Daoy (cell line): ENCODE results near the gene PGAP6. TPM values are rescaled to one million over a fixed set of nuclear protein-coding genes. Genes with fewer than 3 reads are reported as not detected.
"Not testable (repeated sequence)": the region's sequence is repeated elsewhere in the genome, so short reads cannot be mapped to it uniquely, and the experiment has no call there.

Experiments used
- DNase-seq: peaks from one replicate; pipeline ENCODE4 v3.0.0-alpha.2; 2015; ENCODE audit warnings: low read depth
- total RNA-seq: library from RNA; depleted of rRNA; stranded (reverse); fragments of >200 nt; shearing (Covaris generic); gene quantifications from 2 replicates; pipeline ENCODE4 v1.2.3, GENCODE V29; 2014

PGAP6 gene
- total RNA-seq, 1 experiment from 2014 or later: 22.1 TPM

DNA sequence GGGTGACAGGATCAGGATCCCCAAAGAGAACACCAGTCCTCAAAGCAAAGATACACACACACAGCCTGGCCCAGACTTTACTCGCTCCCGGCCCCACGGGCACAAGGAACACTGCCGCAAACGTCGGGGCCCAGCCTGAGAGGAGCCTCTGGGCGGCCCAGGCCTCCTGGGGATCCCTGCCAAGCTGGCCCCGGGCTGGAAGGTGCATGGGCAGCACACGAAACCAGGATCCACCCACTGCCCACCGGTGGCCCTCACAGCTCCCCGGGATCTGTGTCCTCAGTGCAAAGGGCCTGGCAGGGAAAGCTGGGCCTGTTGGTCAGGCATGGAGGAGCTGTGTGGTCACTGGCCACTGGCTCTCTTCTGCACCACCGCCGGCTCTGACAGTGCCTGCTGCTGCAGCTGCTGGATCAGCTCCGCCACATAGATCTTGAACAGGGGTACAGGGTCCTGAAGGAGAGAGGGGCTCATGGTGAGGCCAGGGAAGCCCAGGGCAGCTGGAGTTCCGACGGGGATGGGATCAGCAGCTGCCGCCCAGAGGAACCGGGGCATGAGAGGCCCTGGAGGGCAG lies 14.4 kb downstream of the PGAP6 start:
- no peak for DNase-seq

DNA sequence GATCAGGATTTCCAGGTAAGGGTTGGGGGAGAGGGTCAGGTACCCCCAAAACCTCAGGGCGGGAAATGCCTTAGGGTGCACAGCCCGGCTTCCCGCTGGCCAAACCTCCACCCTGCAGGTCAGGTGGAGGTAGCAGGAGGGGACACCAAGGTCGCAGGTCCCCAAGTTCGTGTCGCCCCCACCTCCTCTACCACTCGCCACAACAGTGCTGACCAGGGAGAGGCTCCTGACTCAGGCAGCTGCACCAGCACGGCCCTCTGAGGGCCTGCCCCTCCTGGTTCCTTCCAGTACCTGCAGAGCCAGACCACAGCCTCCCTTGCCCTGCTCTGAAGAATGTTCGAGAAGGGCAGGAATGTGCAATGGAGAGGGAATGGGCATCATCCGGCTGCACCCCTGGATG lies 15.3 kb downstream of the PGAP6 start:
- no peak for DNase-seq

DNA sequence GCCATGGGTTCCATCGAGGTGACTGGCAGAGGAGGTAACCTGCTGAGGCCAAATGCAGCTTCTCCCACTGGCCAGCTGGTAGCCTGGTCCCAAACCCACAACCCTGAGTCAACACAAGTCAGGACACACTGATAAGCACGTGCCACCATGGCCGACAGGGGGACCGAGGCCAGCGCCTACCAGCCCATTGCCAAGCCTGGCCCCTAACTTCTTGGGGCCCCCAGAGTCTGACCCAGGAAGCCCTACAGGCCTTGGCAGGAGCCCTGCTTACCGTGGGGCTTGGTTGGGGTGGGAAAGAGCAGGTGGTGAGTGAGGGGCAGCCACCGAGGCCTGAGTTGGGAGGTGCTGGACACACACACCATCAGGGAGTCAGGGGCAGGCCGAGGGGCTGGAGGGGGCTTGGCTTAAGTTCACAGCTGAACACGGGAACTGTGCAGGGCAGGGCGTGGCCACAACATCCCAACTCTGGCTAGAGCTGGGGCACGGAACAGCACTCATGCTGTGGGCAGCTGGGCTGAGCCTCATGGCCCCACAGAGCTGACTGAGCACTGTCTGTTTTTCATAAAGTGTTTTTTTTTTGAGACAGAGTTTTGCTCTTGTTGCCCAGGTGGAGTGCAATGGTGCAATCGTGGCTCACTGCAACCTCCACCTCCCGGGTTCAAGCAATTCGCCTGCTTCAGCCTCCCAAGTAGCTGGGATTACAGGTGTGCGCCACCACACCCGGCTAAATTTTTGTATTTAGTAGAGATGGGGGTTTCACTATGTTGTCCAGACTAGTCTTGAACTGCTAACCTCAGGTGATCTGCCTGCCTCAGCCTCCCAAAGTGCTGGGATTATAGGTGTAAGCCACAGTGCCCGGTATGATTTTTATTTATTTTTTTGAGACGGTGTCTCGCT lies 16.9 kb downstream of the PGAP6 start:
- DNase-seq: no peak

DNA sequence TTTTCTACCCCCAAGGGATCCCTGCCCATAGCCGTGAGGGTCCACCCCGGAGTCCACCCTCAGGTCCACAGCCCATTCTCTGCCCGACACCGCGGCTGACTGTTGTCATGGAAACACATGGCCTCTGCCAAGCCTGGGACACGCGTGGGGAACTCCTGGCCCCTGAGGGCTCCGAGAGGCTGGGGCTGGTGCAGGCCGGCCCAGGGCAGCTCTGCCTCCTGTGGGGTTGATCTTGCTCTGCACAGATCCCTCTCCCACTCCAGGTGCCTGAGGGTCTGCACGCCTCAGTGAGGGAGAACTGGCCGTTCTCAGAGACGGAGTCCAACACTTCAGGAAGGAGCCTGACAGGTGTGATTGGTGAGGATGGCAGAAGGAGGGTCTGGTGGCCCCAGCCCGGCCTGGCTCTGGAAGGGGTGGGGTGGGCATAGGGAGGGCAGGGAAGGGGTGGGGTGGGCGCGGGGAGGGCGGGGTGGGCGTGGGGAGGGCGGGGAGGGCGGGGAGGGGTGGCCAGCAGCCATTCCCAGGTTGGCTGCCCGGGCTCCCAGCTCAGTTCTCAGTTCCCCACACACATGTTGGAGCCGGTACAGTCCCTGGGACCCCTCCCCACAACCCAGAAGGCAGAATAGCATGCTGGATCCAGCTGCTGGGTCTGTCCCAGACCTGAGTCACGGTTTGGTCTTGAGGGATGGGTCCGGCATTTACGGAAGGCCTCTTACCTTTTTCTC lies 17.9 kb downstream of the PGAP6 start:
- no peak for DNase-seq

DNA sequence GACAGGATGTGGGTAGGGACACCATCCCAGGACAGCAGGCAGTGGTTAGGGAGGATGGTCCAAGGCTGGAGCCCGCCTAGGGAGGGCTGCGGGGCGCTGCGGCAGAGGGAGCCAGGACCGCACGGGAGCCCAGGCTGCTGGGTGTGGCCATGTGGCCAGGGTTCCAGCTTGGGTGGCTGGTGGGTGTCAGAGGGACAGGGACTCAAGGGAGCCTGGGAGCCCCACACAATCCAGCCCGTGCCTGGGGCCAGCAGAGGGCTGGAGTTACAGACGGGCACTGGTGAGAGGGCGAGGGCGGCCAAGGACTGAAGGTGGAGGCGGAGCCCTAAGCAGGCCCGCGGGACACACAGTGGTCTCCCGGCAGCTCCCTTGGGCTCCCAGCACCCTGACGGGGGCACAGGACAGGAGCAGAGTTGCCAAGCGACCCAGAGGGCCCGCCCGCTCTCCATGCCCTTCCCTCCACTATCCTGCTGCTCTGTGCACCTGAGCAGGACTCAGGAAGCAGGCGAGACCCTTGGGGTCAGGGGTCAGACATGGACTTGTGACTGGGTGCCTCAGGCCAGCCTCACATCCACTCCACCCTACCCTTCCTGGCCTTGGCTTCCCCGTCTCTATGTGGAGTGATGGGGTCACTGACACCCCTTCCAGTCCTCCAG lies 18.5 kb downstream of the PGAP6 start:
- DNase-seq: no peak

DNA sequence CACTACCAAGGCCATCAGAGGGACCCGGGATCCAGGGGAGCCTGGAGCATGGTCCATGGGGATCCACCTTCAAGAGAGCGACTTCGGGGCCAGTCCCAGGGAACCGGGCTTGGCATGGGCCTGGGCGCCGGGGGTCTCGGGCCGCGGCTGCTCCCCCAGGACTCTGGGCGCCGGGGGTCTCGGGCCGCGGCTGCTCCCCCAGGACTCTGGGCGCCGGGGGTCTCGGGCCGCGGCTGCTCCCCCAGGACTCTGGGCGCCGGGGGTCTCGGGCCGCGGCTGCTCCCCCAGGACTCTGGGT lies 19.1 kb downstream of the PGAP6 start:
- not testable (repeated sequence) for DNase-seq

DNA sequence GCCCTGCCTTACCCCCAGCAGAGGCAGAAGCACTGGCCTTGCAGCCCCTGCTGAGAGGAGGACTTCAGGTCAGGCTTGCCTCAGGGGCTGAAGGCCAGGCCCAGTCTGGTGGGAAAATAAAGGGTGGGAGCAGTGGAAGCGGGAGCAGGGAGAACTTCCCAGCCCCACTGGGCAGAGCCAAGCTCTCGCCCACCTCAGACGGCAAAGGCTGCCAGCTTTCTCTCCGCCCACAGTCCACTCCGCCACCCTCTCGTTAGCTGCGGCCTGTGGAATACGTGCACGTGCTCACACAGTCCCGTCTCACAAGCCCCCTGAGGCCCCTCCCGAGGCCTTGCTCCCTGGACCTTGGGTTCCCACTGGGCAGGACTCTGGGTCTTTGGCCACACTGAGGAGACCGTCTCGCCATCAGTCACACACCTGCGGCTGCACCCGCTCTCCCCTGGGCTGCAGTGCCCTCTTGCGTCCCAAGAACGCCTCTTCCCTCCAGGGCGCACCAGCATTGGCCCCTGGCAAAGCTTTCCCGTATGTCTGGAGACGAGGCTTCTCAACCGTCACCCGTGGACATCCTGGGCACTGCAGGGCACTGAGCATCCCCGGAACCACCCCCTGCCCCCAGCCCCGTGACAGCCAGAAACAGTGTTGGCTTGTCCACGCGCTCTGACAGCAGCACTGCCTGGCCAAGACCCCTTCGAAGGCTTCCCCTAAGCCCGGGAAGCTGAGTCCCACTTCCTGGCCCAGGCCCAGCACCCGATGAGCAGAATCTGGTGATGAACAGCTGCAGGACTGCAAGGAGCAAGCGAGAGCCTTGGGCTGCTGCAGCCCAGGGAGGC lies 19.7 kb downstream of the PGAP6 start:
- peak; percentile 86 for DNase-seq

DNA sequence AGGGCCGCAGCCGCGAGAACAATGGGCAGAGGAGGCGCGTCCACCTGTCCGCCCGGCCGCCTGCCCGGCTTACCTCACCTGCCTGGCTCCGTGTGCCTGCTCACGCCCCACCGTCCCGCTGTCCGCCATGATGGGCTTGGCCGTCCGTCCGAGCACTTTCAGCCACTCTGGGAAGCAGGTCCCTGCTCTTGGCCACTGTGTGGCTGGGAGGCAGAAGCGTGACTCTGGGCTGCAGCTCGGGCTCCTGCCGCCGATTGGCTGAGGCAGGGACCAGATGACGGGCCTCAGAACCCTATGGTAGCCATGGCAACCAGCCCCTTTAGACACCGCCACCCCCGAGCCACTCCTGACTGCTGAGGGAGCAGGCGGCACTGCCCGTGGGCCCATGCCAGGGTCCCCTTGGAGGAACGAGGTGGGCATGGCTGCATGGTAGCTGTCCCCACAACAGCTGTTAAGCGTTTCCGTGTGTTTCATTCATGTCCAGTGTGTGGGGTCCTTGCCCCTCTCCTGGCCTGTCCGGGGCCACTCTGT lies 20.4 kb downstream of the PGAP6 start:
- DNase-seq: no peak

DNA sequence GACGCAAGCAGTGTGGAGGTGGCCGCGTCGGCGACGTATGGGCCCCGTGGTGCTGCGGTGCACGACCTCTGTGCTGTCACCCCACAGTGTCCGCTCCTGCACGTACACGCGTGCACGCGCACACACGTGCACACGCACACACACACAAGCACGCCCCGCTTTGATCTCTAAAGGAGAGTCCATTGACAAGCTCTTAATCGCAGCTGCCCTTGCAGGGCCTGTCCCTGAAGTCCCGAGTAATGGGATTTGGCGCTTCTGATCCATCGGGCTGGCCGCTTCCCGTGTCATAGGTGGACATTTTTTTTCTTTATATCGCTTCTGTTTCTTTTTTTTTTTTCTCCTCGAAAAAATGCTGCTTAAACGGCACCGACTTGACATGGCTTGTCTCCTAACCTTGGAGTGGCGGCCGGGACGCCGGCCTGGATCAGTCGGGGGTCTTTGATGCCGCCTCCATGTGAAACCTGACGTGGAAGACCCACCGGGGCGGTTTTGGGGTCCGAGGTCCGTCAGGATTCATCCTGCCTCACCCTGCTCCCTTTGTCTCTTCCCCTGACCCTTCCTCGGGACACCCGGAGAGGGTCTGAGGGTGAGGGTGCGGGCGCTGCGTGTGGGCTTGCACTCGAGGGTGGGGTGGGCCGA lies 21.0 kb downstream of the PGAP6 start:
- no peak for DNase-seq

DNA sequence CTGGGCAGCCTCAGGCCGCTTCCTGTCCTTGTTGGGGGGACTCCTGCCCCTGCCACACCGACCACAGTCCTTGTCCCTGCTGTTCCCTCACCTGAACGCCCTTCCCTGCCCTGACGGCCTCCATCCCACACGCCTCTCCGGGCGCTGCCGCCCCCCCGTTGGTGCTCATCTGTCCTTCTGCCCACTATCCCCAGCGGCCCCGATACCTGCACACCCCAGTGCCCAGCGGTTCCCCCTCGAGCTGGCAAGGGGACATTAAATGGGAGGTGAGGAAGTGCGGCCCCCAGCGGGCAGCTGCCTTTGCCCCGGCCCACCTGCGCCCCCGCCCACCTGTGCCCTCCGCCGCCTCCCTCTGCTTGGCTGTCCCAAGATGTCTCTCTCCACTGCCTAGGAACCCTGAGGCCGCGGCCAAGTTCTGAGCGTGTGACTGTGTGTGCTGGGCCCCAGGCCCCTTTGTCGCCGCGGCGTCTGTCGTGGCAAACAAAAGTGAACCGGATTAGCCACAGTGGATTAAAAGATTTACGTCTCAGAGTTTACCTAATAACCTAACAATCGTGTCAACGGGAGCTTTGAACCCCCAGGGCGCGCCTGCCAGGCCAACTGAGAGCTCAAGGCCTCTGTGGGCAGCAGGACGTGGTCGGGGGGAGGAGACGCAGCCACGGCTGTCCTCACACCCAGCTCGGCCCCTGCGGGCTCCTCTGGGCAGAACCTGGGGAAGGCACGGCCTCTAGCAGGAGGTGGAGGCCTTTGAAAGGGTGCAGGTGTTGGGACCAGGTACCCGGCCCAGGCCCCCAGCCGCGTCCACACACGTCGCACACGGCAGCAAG lies 21.7 kb downstream of the PGAP6 start:
- no peak for DNase-seq

DNA sequence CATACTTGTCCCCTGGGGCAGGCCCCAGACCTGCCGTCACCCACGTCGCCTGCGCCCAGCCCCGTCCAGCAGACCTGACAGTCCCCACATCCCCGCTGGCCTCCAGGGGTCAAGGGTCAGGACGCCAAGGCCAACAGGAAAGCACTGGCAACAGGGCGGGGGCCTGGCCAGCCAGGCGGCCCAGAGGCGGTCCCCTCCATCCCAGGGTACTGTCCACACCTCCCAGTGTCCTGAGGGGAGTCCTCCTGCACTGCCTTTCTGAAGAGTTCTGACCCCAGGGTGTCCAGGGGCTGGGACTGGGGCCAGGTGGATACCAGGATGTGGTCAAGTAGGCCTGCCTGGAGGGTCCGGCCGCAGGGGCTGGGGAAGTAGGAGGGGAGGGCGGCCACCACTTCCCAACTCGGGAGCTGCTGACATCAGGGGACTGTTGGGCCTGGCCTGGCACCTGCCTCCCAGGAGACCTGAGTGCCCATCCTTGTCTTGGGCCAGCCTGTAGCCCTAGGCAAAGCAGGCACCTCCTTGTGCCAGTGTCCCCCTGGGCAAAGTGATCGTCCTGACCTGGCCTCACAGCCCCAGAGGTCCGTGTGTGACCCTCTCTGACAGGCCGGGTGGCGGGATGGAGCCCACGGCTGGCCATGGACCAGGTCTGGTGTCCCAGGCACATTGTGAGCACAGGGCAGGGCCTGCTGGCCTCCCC lies 22.6 kb downstream of the PGAP6 start:
- no peak for DNase-seq

DNA sequence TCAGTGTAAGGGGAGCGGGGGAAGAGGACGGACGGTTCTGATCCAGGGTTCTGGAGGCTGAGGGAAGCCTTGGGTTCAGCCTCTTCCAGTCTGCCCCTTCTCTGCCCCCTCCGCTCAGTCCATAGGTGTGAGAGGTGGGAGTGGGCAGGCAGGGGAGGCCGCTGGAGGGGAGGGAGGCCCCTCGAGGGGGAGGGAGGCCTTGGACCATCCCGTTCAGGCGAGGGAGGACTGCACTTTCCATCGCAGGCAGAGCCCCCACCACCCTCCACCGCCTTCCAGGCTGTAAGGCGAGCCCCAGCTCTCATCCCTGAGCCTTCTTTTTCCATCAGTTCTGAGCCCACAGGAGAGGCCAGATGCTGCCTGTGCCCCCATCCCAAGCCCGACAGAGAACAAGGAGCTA lies 25.0 kb downstream of the PGAP6 start:
- DNase-seq: no peak

DNA sequence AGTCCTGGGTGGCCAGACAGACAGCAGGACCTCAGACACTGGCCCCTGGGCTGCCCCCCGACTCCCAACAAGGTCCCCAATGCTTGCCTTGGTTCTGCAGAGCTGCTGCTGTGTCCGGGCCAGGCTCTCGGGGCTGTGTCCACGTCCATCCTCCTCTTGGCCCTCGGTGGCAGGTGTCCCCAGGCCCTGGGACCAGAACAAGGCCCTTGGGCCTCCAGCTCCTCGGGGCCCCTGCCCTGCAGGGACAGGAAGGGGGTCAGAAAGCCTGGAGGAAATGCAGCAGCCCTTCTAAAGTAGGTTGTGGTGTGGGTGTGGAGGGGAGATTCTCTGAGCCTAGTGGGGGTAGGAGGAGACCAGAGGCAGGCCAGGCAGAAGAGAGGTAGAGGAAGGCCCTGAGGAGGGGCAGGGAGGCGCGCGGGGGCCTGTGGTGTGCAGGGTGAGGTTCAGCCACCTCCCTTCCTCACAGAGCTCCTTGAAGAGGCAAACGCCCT lies 26.8 kb downstream of the PGAP6 start:
- no peak for DNase-seq

DNA sequence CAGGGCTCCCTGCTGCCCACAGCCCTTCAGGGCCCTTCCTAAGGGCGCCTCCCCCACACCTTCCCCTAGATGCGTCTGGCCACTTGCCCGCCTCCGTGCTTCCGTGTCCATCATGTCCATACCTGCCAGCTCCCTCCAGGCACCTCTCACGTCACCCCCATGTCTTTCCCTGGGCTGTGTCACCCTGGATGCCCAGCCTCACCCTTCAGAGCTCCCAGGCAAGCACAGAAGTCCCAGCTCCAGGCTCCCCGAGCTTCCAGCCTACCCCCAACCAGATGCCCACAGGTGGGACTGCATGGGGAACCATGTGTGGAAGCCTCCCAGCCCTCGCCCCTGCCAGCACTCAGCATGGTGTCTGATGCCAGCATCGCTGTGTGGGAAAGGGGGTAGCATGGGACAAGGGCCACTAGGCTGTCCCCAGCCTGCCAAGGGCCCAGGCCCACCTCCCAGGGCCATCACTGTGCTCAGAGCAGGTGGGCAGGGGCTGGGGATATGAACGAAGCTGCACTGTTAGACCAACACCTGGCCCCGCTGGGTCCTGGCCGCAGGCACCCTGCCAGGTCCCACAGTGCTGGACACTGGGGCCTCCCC lies 27.4 kb downstream of the PGAP6 start:
- no peak for DNase-seq

DNA sequence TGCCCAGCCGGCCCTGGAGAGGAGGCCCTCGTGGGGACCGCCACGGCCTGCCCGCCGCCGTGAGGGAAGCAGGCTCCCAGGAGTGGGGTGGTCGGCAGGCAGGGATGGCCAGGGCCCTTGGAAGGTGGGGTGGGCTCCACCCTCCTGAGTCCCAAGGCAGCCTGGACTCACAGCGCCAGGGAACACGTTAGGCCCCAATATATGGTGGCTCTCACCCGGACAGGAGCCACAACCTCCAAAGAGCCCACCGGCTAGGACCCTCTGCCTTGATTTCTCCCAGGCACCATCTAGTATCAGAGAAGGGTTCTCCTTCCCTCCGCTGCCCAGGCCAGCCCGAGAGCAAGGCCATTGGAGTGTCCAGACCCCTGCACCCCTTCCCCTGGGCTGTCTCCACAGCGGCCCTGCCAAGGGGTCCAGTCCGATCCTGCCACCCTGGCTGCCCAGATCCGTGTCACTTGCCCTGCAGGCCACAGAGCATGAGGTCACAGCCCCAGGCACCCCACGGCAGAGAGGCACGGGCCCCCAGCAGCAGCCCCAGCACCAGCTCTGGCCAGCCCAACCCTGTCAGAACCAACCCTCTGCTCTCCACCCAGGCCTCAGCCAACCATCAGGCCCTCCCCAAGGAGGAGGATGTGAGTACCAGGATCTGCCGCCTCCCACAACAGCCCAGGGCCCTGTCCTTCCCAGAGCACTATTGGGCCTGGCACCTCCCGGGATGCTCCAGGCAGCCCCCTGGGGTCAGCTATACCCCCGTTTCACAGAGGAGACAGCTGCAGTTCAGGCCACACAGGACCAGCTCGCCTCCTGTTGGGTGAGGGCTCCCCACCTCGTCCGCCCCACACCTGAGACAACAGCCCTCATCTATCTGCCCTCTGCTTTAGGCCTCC lies 28.1 kb downstream of the PGAP6 start:
- no peak for DNase-seq

DNA sequence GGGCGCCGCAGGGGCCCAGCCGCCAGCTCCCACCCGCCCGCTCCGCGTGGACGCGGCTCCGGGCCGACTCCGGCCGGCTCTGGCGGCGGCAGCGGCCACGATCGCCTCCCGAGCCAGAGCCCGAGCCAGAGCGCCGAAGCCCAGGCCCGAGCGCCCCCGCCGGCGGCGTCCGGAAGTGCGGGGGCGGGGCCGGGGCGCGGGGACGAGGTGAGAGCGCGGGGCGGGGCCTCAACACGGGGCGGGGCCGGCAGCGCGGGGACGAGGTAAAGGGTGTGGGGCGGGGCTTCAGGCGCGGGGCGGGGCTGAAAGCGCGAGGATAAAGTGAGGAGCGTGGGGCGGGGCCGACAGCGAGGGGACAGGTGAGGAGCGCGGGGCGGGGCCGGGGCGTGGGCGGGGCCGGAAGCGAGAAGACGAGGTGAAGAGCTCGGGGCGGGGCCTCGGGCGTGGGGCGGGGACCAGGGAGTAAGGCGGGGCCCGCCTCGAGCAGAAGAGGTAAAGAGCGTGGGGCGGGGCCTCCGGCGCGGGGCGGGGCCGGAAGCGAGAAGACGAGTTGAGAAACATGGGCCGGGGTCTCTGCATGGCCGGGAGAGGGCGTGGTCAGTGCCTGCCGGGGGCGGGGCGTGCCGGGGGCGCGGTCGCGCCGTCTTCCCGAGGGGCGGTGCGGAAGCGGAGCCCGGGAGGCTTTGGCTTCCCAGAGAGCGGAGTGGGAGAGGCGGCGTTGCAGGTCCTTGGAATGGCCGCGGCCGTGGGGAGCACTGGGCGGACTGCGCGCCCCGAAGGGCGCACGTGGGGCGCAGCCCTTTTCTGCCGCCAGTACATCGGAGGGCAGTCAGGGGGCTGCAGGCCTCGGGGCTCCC lies 29.0 kb downstream of the PGAP6 start, which contains the start of gene AXIN1:
AXIN1 (minus strand) TSS at position 177 of the 857 bp plus-strand sequence. CDS start 5,698 bp downstream, outside the sequence.
- DNase-seq: peak; percentile 95
